Glutamatergic neuron (in vitro differentiated cells): Measurements from ENCODE around the gene ANKMY1. TPM values are rescaled to one million over a fixed set of nuclear protein-coding genes. Genes with fewer than 3 reads are reported as not detected.

Experiments used
- DNase-seq: peaks from one replicate; pipeline ENCODE4 v3.0.0; 2022
- H3K27ac Mint-ChIP-seq: one replicate; pipeline ENCODE4 v1.8.0; 2020; ENCODE audit warnings: mild to moderate bottlenecking, mixed read lengths, inconsistent platforms; ENCODE audit not compliant: unreplicated experiment
- H3K27me3 Mint-ChIP-seq: one replicate; pipeline ENCODE4 v1.8.0; 2020; ENCODE audit warnings: mild to moderate bottlenecking, moderate library complexity, mixed read lengths, inconsistent platforms; ENCODE audit not compliant: unreplicated experiment
- H3K36me3 Mint-ChIP-seq: one replicate; pipeline ENCODE4 v1.8.0; 2020; ENCODE audit warnings: mild to moderate bottlenecking, mixed read lengths, inconsistent platforms; ENCODE audit not compliant: unreplicated experiment
- H3K4me1 Mint-ChIP-seq: one replicate; pipeline ENCODE4 v1.8.0; 2020; ENCODE audit warnings: mild to moderate bottlenecking, low read depth, mixed read lengths, inconsistent platforms; ENCODE audit not compliant: unreplicated experiment
- H3K4me3 Mint-ChIP-seq: one replicate; pipeline ENCODE4 v1.8.0; 2020; ENCODE audit warnings: mild to moderate bottlenecking, mixed read lengths, inconsistent platforms; ENCODE audit not compliant: unreplicated experiment
- H3K9me3 Mint-ChIP-seq: one replicate; pipeline ENCODE4 v1.8.0; 2020; ENCODE audit warnings: mild to moderate bottlenecking, moderate library complexity, mixed read lengths, inconsistent platforms; ENCODE audit not compliant: unreplicated experiment
- CTCF ChIP-seq: fragments of 200-600 bp; sonication (generic); IDR thresholded peaks from one replicate; pipeline ENCODE4 v1.5.0; 2021; ENCODE audit not compliant: partially characterized antibody, unreplicated experiment
- total RNA-seq: library from RNA; stranded (reverse); fragmentation: NEBNext Ultra II Directional; extraction: Animal tissue kit (Norgen Biotek cat#: 25700); gene quantifications from one replicate; pipeline ENCODE4 v1.2.1, GENCODE V29; 2021; ENCODE audit not compliant: unreplicated experiment

Gene ANKMY1
- total RNA-seq, 1 donor from 2014 or later: 9.0 TPM

GRCh38 chr2:240437861-240438809 is 119.7 kb downstream of the ANKMY1 start:
- Mint-ChIP-seq H3K27me3 (peaks cover 4% of the 10 kb centered on the region), H3K36me3 (no peaks in the 10 kb centered on the region), H3K9me3 (peaks cover 8% of the 10 kb centered on the region), H3K4me1 (peaks cover 11% of the 10 kb centered on the region), H3K4me3 (peak overlapping the region; percentile 71), H3K27ac (peak overlapping the region; percentile 6)
- peak; percentile 85 for DNase-seq
- peak; percentile 92 for TF ChIP-seq CTCF

DNA sequence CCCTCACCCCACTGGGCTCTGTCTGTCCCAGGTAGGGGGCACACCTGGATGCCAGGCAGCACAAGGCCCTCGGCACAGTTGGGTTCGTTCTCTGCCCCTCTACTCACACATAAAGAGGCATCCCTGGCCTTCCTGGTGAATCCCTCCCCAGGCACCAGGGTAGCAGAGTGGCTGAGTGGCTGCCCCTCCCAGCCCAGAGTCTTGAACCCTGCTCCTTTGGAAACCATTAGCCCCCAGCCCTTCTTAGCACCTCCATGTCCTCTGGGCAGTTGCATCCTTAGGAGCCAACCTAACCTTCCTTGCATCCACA is 120.3 kb downstream of the ANKMY1 start:
- no peak for DNase-seq
- H3K27me3 Mint-ChIP-seq: peaks cover 8% of the 10 kb centered on the region
- H3K4me1 Mint-ChIP-seq: peaks cover 11% of the 10 kb centered on the region
- no peak for TF ChIP-seq CTCF
- H3K9me3 Mint-ChIP-seq: peaks cover 10% of the 10 kb centered on the region
- peak overlapping the region; percentile 71 for H3K4me3 Mint-ChIP-seq
- H3K36me3 Mint-ChIP-seq: no peaks in the 10 kb centered on the region
- no peak overlapping the region for H3K27ac Mint-ChIP-seq

DNA sequence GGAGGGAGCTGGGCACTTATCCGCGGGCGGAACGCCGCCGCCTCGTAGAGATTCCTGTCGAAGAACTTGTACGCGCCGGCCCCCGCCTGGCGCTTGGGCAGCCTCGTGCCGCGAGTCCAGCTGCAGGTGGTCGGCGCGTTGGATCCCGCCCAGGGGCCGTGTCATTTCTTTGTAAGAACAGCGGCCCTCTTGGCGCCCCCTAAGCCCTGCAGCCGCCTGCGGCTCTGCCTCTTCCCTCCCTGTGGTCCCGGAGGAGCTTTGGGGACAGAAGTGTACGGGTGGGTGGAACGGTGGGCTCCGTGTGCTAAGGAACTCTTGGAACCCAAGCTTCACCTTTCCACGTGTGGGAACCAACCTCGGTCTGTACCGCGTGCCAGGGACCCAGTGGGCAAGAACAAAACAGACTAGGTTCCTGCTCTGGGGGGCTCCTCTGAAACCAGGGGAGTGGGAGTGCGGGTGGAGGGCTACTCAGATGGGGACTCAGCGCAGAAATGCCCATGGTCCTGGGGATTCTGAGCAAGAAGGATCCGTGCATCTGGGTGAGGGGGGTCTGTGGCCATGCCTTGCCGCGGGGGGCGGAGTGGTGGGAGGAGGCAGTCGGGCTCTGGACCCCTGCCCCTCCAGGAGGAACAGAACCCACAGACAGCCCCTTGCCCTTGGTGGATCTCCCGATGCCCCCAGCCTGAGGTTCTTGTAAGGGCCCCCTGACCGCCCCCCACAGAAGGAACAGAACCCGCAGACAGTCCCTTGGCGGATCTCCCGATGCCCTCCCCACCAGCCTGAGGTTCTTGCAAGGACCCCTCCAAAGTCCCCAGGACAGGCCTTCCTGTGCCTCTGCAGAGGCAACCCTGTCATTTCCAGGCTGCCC is 120.9 kb downstream of the ANKMY1 start:
- peak; percentile 65 for DNase-seq
- Mint-ChIP-seq H3K27me3 (peaks cover 9% of the 10 kb centered on the region), H3K4me1 (peaks cover 11% of the 10 kb centered on the region), H3K27ac (no peak overlapping the region), H3K4me3 (peak overlapping the region; percentile 75), H3K36me3 (no peaks in the 10 kb centered on the region), H3K9me3 (peaks cover 10% of the 10 kb centered on the region)
- no peak for TF ChIP-seq CTCF

GRCh38 chr2:240435948-240436682 is 121.7 kb downstream of the ANKMY1 start:
- Mint-ChIP-seq H3K27me3 (peaks cover 9% of the 10 kb centered on the region), H3K4me1 (peaks cover 11% of the 10 kb centered on the region), H3K9me3 (peaks cover 10% of the 10 kb centered on the region), H3K27ac (no peak overlapping the region), H3K4me3 (peak overlapping the region; percentile 75), H3K36me3 (no peaks in the 10 kb centered on the region)
- peak; percentile 73 for DNase-seq
- TF ChIP-seq CTCF: no peak
